HG03097 (cell line): ENCODE measurements around the gene AGXT.

Experiments
- ATAC-seq: cut with Tn5 transposase; IDR thresholded peaks from one replicate; pipeline ENCODE4 v1.9.1; 2021; ENCODE audit not compliant: unreplicated experiment, low FRiP score

Gene AGXT

DNA sequence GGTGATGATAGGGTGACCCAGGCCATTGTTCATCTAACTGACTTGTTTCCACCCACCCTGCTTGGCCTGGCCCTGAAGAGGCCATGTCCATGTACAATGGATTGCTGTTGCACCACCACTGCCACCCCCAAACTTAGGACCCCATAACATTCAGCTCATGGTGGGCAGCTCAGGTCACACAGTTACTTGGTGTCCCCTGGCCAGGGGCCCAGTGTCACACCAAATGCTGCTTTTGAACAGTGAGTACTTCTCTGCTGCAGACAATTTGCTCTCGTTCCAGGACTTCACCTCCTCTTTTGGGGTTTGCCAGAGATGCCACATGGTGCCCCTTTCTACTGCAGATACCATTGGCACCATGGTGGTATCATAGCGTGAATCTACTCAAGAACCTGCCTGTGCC lies 15.6 kb downstream of the AGXT start:
- ATAC-seq, result no peak

DNA sequence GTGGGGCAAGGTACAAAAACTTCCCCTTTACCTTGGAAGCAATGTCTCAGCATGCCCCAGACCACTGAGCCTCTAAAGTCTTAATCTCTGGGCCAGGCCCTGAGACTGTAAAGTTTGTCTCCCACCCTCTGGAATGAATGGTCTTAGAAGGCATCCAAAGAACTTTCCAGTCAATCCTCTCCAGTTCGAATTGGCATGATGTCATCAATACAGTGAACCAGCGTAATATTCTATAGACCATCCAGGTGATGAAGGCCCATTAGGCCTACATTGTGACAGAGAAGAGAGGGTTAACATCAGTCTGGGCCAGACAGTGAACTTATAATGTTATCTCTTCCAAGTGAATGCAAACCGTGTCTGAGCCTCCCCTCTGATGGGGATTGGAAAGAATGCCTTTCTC lies 16.1 kb downstream of the AGXT start:
- no peak for ATAC-seq

DNA sequence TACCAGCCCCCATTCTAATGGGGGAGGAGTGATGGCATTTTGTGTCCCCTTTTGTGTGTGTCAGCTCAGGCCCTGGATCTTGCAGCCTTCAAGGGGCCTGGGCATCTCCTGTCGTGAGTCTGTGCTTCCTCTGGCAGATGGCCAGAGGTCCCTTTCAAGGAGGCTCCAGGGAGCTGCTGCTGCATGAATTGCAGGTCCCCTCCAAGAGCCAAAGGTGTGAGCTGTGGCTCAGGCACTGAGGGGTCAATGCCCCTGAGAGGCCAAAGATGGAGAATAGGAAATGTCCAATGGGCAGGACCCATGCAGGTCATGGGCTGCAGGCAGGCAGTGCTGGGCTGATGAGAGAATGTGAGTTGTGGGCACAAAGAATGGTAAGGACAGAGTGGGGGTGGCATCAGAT lies 16.9 kb downstream of the AGXT start:
- no peak for ATAC-seq

DNA sequence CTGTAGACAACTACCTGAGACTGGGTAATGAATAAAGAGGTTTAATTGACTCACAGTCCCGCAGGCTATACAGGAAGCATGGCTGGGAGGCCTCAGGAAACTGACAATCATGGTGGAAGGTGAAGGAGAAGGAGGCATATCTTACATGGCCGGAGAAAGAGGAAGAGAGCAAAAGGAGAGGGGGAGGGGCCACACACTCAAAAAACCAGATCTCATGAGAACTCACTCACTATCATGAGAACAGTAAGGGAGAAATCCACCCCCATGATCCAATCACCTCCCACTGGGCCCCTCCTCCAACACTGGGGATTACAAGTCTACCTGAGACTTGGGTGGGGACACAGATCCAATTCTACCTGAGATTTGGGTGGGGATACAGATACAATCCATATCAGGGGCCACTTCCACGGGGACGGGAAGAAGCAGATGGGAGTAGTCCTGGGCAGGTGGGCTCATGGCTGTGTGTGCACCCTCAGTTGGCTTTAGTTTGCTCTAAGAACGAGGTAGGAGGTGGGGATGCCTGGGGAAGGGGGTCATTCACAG lies 17.5 kb downstream of the AGXT start:
- ATAC-seq, result no peak

DNA sequence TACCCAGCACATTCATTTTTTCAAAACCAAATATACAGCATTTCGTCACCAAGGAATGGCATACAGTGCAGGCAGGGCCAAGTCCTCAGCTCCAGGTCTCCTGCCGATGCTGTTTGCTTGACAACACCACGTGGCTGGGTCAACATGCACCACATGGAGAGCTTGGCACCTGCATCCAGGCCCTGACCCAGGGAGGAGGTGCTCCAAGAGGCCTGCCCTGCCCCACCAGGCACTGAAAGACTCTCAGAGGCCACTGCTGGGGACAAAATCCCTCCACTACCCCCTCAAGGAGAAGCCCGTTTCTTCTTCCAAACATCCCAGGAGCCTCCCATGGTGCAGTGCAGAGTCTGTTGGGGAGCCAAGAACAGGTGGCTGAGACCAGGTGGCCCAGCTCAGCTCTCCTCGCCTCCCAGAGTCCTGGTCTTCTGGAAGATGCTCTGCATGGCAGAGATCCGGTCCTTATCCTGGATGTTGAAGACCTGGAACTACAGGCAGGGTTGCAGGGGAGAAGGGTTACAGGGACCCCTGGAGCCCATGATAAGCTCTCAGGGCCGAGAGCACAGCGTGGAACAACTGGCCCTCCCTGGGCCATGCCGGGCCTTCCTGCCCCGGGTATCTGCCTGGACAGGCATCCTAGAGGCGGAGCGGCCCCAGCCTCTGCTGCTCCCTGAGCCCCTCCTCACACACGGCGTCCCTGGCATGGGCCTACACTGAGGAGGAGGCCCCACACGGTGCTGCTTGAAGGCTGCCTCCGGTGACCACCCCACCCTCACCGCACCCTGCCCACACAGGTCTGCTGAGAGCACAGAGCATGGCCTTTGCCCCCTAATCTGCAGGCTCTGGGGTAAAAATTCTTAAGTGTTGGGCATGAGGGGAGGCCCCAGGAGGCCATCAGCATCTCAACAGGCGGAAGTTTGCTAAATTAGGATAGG lies 18.3 kb downstream of the AGXT start:
- ATAC-seq, result no peak

- ATAC-seq, result no peak
Measured at GRCh38 chr2:240887631-240888030, 19.0 kb downstream of the AGXT start.

- ATAC-seq, result no peak
Measured at GRCh38 chr2:240888130-240888889, 19.7 kb downstream of the AGXT start.

- no peak for ATAC-seq
Measured at GRCh38 chr2:240888890-240889573, 20.4 kb downstream of the AGXT start.

DNA sequence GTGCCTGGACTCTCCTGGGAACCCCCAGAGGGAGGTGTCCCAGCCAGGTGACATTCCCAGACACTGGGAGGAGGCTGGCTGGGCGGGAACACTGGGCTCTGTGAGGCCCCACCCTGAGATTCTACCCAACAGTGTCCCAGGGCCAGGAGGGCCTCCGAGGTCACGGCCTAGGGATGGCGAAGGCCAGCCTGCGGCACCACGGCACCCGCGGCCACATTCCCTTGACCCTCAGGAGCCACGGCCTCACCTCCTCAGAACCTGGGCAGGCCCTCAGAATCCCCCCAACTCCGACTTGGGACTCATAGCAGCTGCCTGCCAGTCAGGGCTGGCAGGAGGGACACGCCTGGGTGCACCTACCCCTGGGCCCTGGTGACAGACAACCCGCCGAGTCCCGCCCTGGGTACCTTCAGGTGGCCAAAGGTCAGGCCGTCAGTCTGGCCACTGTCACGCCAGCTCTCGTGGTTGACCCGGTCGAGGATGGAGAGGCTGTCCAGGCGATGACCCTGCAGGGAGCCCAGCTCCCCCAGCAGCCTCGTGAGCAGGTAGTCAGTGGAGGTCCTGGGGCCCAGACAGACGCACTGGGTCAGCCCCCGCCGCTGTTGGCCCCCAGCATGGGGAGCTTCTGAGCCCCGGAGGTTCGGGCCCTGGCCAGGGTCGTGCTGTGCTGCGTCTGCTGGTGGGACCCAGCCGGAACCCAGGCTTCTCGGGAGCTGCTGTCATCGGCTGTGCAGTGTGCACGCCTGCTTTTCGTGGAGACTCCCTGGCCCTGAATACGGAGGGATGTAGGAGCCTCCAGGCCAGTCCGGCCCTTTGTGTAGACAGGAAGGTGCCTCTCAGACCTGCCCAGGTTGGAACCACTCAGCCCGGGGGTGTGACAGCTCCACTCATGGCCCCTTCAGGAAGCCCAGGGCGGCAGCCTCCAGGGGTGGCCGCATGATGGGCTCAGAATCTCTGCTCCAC lies 21.3 kb downstream of the AGXT start:
- no peak for ATAC-seq

DNA sequence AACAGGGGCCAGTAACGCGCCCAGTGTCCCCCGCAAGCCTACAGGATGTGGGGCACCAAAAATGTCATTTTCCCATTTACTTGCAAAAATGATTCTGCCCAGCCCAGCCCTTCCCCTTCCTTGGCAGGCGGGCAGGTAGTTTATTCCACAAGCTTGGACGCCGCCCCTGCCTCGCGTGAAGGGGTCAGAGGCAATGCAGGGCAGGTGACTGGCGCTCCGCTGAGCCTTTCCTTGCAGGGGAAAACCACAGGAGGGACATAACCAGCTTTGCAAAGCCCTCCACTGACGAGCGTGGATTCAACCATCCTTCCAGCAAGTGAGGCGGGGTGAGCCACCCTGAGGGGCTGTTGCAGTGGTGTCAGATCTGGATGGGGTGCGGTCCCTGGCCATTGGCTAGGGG lies 22.1 kb downstream of the AGXT start:
- ATAC-seq, result no peak

DNA sequence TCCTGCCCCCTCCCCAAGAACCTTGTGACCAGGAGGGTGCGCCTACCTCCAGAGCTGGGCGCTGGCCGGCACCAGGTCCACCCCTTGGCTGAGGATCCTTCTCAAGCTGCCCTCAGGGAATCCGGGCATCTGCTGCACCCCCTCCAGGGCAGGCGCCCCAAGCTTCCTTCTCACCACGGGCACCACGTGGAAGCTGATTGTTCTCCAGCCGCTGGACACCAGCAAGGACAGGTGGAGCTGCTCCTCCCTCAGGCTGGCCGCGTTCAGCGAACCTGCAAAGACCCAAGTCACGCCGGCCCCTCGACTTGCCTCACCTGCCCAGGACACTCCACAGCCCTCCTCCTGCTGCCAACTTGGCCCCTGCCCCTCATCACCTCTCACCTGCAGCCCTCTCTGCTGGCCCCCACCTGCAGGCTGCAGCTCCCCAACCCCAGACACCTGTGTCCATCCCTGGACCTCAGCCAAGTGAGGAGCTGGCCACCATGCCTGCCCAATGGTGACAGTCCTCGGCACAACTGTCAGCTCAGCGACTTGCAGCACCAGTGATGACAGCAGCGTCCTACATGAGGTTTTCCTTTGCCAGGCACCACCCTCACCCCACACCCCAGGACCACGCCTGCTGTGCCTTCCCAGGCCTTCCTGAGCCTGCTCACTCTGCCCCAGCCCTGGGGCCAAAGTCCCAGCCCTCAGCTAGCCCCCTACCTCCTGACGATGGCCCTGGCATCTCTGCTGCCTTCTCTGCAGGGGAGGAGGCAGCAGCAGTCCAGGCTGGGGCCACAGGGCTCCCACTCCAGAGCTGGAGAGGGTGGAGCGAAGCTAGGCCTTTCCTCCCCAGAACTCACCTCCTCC lies 23.1 kb downstream of the AGXT start:
- ATAC-seq, result no peak

DNA sequence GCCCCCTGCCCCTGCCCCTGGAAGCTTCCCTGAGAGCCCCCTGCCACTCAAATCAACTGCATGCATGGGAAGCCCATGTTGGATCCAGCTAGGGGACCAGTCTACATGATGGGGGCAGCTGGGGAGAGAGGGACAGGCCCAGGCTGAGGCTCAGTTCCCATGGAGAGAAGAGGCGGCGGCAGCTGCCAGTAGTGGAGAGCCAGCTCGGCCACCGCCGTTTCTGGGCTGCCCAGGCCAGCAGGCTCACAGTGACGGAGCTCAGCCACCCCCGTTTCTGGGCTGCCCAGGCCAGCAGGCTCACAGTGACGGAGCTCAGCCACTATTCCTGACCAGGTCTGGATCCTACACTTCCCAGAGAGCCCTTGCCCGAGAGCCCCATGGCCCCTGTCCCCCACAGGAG lies 23.7 kb downstream of the AGXT start:
- ATAC-seq, result no peak

DNA sequence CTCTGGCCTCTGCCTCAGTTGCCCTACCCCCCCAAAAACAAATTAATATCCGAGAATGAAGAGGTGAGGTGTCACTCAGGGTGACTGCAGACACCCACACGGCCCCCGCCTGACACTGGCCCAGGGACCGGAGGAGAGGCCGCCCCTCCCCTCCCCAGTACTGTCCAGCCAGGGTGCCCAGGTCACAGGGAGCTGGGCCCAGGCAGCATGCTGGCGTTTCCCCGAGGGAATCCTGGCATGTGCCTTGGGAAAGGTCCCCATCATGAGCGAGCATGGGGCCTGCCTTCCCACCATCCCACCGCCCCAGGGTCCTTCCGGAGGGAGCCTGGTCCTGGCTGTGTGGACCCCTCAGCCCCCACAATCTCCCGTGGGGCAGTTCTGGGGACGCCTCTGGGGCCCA lies 24.3 kb downstream of the AGXT start:
- no peak for ATAC-seq

DNA sequence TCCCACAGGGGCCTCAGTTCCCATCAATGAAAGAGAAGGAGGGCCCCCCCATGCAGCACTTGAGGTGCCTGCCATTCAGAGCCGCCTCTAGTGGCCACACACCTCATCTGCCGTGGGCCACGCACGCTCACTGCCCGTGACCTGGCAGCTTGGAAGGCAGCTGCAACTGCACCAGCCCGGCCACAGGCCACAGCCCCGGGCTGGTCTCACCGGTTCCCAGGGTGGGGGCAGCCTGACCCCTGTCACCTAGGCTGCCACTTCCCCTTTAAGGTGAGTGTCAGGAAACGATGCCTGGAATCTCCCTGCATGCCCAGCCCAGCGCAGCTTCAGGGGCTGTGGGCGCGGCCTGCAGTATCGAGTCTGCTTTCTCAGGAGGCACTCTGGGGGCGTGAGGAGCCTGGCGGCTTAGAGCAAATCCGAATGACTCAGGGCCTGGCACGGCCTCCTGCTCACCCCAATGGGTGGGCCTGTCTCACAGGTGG lies 24.8 kb downstream of the AGXT start:
- no peak for ATAC-seq

GRCh38 chr2:240894006-240894405 lies 25.4 kb downstream of the AGXT start:
- no peak for ATAC-seq

- no peak for ATAC-seq
Measured at GRCh38 chr2:240894836-240895558, 26.4 kb downstream of the AGXT start.

GRCh38 chr2:240895656-240896388 lies 27.2 kb downstream of the AGXT start, which contains the start of gene MAB21L4:
Gene MAB21L4 (minus strand): TSS chr2:240896156. CDS start chr2:240895997, 159 bp downstream.
- ATAC-seq, result no peak
